Ovary (tissue), 3 donors: ENCODE measurements around the gene ASB2.

Source experiments
- CTCF ChIP-seq, 3 donors: fragments of 450-650 bp in 2 of 3; fragments of 200-600 bp in 1 of 3; IDR thresholded peaks; one replicate each; pipeline versions ENCODE4 v1.5.1 to v1.8.0; 2016 to 2022; ENCODE audit warnings: antibody characterized with exemption in 3 of 3, mild to moderate bottlenecking in 1 of 3
- EP300 ChIP-seq: sonication (generic); formaldehyde crosslinking; IDR thresholded peaks from one replicate; pipeline ENCODE4 v1.6.1; 2017; ENCODE audit warnings: antibody characterized with exemption
- POLR2A ChIP-seq: fragments of 450-650 bp; IDR thresholded peaks from one replicate; pipeline ENCODE4 v1.6.1; 2017; ENCODE audit warnings: antibody characterized with exemption, mild to moderate bottlenecking, moderate library complexity
- donor health status: DM: no; HTN: no; CAD: no.

GRCh38 chr14:93956514-93957332 is 19.6 kb downstream of the ASB2 start:
- TF ChIP-seq POLR2A: no peak
- no peak for TF ChIP-seq CTCF (IDR thresholded peaks at IDR 0.05)
- no peak for TF ChIP-seq EP300
